ENCODE data around the gene TULP1.

DNA sequence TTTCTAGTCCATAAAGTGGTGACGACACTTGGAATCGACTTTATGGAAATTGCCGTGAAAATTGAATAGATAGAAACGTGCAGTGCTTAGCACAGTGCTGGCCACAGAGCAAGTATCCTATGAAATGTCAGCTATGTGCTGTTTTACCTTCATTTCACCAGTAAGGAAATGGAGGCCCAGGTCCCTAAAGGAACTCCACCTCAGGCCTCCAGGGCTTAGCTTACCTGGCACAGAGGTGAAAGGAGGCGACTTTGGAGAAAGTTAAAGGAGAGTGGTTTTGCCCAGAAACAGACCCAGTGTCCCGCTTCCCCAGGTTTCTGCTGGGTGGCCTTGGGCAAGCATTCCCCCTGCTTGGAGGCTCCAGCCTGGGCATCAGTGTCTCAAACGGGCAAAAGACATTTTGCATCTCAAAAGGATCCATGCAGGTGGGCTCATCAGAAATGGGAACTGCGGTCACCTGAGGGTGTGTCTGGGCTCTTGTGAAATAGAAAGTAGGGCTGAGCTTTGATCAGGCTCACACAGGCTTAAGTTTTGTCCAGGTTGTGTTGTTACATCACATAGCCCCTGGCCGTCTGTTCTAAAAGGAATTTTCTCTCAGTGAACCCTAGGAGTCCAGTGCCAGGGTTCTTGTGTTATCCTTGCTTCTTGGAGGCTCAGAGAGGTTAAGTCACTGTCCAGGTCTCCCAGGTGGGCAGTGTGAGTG is 6.8 kb upstream of the TULP1 start:
- TF ChIP-seq ZNF274 (IDR thresholded peaks at IDR 0.05; ENCODE audit: low read depth, low read length) = no peak
- no peak for TF ChIP-seq SUZ12 (IDR thresholded peaks at IDR 0.05; ENCODE audit: extremely low read depth, insufficient read depth, insufficient read length)
